Activated T-helper 2 cell treated with anti-CD3 and anti-CD28 coated beads, Interferon-gamma antibody, Interleukin-2, Interleukin-4, amounts not matched to agents 10 μg/mL and 5 μg/mL and 100 μg/mL, durations not matched to agents 14 hours and 24 hours and 36 hours (primary cell): ENCODE measurements around the gene MBIP. TPM values are rescaled to one million over a fixed set of nuclear protein-coding genes. Genes with fewer than 3 reads are reported as not detected.
A peak's percentile ranks its signal among the peaks of the same experiment; 100 is the strongest.

ENCODE experiments used
- DNase-seq: peaks from one replicate; pipeline ENCODE4 v3.0.0; 2021; ENCODE audit warnings: low spot score
- H3K27ac Mint-ChIP-seq: one replicate; pipeline ENCODE4 v1.8.0; 2021; ENCODE audit warnings: mixed read lengths
- H3K27me3 Mint-ChIP-seq: one replicate; pipeline ENCODE4 v1.8.0; 2021; ENCODE audit warnings: low read depth, mixed read lengths
- H3K36me3 Mint-ChIP-seq: one replicate; pipeline ENCODE4 v1.8.0; 2021; ENCODE audit warnings: low read depth, mixed read lengths
- H3K4me1 Mint-ChIP-seq: one replicate; pipeline ENCODE4 v1.8.0; 2021; ENCODE audit warnings: low read depth, mixed read lengths
- H3K4me3 Mint-ChIP-seq: one replicate; pipeline ENCODE4 v1.8.0; 2021; ENCODE audit warnings: low read depth, mild to moderate bottlenecking, moderate library complexity, mixed read lengths
- H3K9me3 Mint-ChIP-seq: one replicate; pipeline ENCODE4 v1.8.0; 2021; ENCODE audit warnings: mixed read lengths
- intact Hi-C: fragments of 100-400 bp; cut with micrococcal nuclease; formaldehyde crosslinking; loops from one replicate; pipeline ENCODE4 v1.15.1; 2023
- total RNA-seq: library from RNA; stranded (reverse); gene quantifications from 2 replicates; pipeline ENCODE4 v1.2.3, GENCODE V29; 2022

The MBIP gene
- total RNA-seq, 1 donor from 2014 or later: 29.5 TPM

DNA sequence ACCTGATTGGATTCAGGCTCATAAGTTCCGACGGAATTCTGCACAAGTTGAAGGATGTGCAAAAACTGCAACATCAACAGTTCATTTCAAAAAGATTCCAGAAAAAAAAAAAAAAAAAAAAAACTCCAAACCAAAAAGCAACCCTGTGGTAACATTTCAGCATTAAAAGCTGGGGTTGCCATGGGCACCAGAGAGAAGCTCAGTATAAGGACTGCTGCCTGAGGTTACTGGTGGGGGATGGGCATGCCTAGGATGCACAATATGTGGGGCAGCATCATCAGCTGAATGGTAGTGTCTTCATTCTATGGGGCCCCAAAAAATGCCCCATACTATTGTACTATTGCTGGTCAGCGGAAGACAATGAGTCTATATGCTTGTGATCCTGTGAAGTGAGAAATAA is 44.7 kb downstream of the MBIP start:
- H3K27ac Mint-ChIP-seq: no peak overlapping the region
- no peaks in the 10 kb centered on the region for H3K36me3 Mint-ChIP-seq
- intact Hi-C loops: loop anchor here (10.0 kb wide), 1 partner anchor 99 kb away; no protein-coding TSS in a partner anchor
- H3K4me3 Mint-ChIP-seq: no peak overlapping the region
- no peaks in the 10 kb centered on the region for H3K9me3 Mint-ChIP-seq
- H3K27me3 Mint-ChIP-seq: peaks cover 50% of the 10 kb centered on the region
- H3K4me1 Mint-ChIP-seq: peaks cover 7% of the 10 kb centered on the region
- no peak for DNase-seq

GRCh38 chr14:36271939-36272907 is 48.2 kb downstream of the MBIP start:
- H3K27me3 Mint-ChIP-seq: peaks cover 50% of the 10 kb centered on the region
- H3K36me3 Mint-ChIP-seq: no peaks in the 10 kb centered on the region
- H3K27ac Mint-ChIP-seq: no peak overlapping the region
- no peaks in the 10 kb centered on the region for H3K9me3 Mint-ChIP-seq
- peak overlapping the region; percentile 67 for H3K4me3 Mint-ChIP-seq
- DNase-seq: no peak
- peaks cover 8% of the 10 kb centered on the region for H3K4me1 Mint-ChIP-seq
- intact Hi-C loops: loop anchor here (10.0 kb wide), 1 partner anchor 103 kb away; no protein-coding TSS in a partner anchor

DNA sequence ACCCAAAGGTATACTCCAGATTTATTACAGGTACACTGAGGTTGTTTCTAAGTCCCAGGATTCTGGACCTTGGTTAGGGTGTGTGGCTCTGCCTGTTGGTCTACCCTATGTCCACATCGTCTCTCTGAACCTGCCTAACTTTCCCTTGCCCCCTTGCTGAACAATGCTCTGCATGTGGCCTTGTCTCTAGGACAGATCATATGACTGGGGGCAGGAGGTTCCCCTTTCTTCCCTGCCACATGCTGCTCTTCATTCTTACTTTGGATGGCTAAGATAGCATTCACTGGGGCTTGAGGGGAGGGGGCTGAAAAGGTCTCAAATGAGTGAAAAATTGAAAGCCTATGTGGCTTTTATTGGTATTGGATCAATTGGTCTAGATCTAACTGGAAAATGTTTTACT is 49.2 kb downstream of the MBIP start:
- H3K36me3 Mint-ChIP-seq: no peaks in the 10 kb centered on the region
- H3K27me3 Mint-ChIP-seq: peaks cover 44% of the 10 kb centered on the region
- intact Hi-C loops: loop anchor here (10.0 kb wide), 1 partner anchor 104 kb away; no protein-coding TSS in a partner anchor
- no peak for DNase-seq
- no peaks in the 10 kb centered on the region for H3K9me3 Mint-ChIP-seq
- no peak overlapping the region for H3K27ac Mint-ChIP-seq
- H3K4me1 Mint-ChIP-seq: peaks cover 8% of the 10 kb centered on the region
- no peak overlapping the region for H3K4me3 Mint-ChIP-seq

DNA sequence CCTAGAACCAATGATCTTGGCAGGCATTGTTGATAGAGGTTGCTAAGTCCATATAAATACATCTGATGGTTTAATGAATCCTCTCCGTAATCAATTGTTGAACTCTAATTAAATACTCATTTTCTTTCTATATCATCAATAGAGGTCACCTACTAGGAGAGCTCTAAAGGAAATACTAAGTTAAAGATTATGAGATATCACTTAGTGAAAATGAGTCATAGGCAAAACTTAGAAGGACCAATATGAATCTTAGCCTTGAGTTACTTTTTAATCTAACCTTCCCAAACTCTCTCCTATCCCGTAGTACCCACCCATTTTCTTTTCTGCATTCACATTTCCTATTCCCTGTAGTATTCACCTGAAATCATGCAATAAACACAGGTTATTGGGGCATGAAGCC is 50.2 kb downstream of the MBIP start:
- peaks cover 40% of the 10 kb centered on the region for H3K27me3 Mint-ChIP-seq
- DNase-seq: no peak
- intact Hi-C loops: loop anchor here (10.0 kb wide), 1 partner anchor 105 kb away; no protein-coding TSS in a partner anchor
- H3K36me3 Mint-ChIP-seq: no peaks in the 10 kb centered on the region
- H3K4me3 Mint-ChIP-seq: no peak overlapping the region
- H3K27ac Mint-ChIP-seq: no peak overlapping the region
- no peaks in the 10 kb centered on the region for H3K9me3 Mint-ChIP-seq
- H3K4me1 Mint-ChIP-seq: peaks cover 8% of the 10 kb centered on the region

DNA sequence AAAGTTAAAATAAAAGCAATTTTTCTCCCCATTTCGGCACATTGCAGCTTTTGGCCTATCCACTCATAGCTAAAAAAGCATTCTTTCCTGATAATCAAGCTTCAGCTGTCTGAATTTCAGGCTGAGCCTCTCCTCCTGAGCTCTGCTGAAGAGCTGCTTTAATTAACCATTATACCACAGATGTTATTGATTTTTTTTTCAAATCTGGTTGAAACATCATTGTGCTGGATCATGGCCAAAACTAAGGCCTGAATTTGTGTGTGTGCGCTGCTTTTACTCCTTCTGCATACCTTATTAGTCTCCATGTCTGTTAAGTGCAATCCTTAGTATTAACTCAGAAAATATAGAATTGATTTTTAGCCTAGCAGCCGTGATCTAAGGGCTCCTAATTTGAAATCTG is 52.3 kb downstream of the MBIP start:
- no peaks in the 10 kb centered on the region for H3K9me3 Mint-ChIP-seq
- peaks cover 8% of the 10 kb centered on the region for H3K4me1 Mint-ChIP-seq
- H3K36me3 Mint-ChIP-seq: no peaks in the 10 kb centered on the region
- H3K27ac Mint-ChIP-seq: no peak overlapping the region
- H3K4me3 Mint-ChIP-seq: no peak overlapping the region
- intact Hi-C loops: loop anchor here (10.0 kb wide), 1 partner anchor 53 kb away; no protein-coding TSS in a partner anchor
- DNase-seq: no peak
- peaks cover 29% of the 10 kb centered on the region for H3K27me3 Mint-ChIP-seq

GRCh38 chr14:36264595-36264994 is 55.8 kb downstream of the MBIP start:
- no peak for DNase-seq
- intact Hi-C loops: loop anchor here (10.0 kb wide), 1 partner anchor 50 kb away; no protein-coding TSS in a partner anchor
- H3K4me3 Mint-ChIP-seq: no peak overlapping the region
- H3K27ac Mint-ChIP-seq: no peak overlapping the region
- H3K36me3 Mint-ChIP-seq: no peaks in the 10 kb centered on the region
- H3K4me1 Mint-ChIP-seq: no peaks in the 10 kb centered on the region
- H3K27me3 Mint-ChIP-seq: peaks cover 2% of the 10 kb centered on the region
- H3K9me3 Mint-ChIP-seq: no peaks in the 10 kb centered on the region

DNA sequence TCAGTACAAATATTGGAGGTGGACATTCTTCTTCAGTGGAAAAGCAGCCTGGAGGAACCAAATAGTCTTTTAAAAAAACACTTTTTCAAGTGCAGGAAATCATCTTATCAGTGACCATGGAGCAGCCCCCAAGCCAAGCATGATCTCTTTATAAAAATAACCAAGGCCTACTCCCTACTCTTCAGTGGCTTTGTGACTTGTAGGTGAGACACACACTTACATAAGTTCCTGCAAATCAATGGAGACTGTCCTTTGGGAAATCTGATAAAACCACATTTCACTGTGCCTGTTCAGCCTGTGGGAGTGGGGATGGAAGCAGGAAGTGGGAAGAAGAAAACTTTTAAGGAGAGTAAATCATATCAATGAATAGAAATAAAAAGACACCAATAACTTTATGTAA is 56.3 kb downstream of the MBIP start:
- H3K27ac Mint-ChIP-seq: no peak overlapping the region

GRCh38 chr14:36260970-36261640 is 59.3 kb downstream of the MBIP start:
- Mint-ChIP-seq H3K27ac (no peak overlapping the region), H3K27me3 (peaks cover 5% of the 10 kb centered on the region), H3K36me3 (no peaks in the 10 kb centered on the region), H3K9me3 (no peaks in the 10 kb centered on the region), H3K4me3 (no peak overlapping the region), H3K4me1 (no peaks in the 10 kb centered on the region)
- no peak for DNase-seq
- intact Hi-C loops: loop anchor here (10.0 kb wide), 1 partner anchor 46 kb away; no protein-coding TSS in a partner anchor

More for the DNA sequence above, 56.3 kb downstream of the MBIP start:
- H3K4me1 Mint-ChIP-seq: no peaks in the 10 kb centered on the region
- peaks cover 2% of the 10 kb centered on the region for H3K27me3 Mint-ChIP-seq
- no peaks in the 10 kb centered on the region for H3K36me3 Mint-ChIP-seq
- intact Hi-C loops: loop anchor here (10.0 kb wide), 1 partner anchor 49 kb away; no protein-coding TSS in a partner anchor
- DNase-seq: no peak
- H3K9me3 Mint-ChIP-seq: no peaks in the 10 kb centered on the region
- no peak overlapping the region for H3K4me3 Mint-ChIP-seq

DNA sequence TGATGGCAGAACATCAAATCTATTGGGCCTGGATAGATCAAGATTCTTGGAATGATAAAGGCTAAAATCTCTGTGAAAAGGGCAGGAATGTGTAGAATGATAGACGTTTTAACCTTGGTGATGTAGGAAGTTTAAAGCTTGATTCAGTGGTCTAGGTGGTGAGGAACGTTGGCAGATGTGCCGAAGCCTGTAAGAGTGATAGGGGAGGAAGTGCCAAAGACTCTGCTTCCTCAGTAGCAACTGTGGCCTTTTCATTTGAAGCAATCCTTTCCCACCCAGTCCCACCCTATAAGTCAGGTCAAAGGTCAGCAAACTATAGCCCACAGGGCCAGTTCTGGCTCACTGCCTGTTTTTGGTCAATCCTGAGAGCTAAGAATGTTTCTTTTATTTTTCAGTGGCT is 62.2 kb downstream of the MBIP start:
- Mint-ChIP-seq H3K4me1 (no peaks in the 10 kb centered on the region), H3K27me3 (peaks cover 8% of the 10 kb centered on the region), H3K27ac (no peak overlapping the region), H3K4me3 (no peak overlapping the region), H3K9me3 (no peaks in the 10 kb centered on the region), H3K36me3 (no peaks in the 10 kb centered on the region)
- no peak for DNase-seq
- intact Hi-C loops: no loop called here

DNA sequence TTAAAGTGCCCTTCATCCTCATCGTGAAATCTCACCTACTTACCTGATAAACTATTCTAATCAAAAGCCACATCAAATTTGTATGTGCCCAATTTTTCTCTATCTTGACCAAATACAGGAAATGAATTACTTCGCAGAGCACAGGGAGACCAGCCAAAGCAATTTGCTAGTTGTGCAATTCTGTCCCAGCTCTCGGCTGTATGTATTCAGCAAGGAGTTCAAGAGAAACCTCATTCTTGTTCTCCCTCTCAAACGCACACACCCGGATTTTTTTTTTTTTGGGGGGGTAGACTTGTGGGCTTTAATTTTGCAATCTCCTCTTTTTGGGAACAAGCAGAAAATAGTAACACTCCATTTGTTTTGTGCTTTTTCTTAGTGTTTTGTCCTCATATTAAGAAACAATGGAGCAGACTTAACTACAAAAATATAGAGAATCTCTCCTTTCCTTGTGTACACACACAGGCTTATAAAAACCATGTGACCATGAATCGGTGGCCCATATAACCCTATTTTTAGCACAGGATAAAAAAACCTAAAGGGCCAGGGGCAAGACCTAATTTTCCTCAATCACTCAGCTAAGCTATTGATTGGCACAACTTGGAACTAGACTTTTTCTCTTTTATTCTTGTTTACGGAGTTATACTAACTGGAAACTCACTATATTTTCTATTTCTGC is 64.2 kb downstream of the MBIP start:
- peaks cover 8% of the 10 kb centered on the region for H3K27me3 Mint-ChIP-seq
- H3K27ac Mint-ChIP-seq: no peak overlapping the region
- intact Hi-C loops: no loop called here
- DNase-seq: no peak
- H3K4me3 Mint-ChIP-seq: no peak overlapping the region
- H3K36me3 Mint-ChIP-seq: no peaks in the 10 kb centered on the region
- H3K4me1 Mint-ChIP-seq: no peaks in the 10 kb centered on the region
- no peaks in the 10 kb centered on the region for H3K9me3 Mint-ChIP-seq

GRCh38 chr14:36254020-36254624 is 66.3 kb downstream of the MBIP start:
- intact Hi-C loops: no loop called here
- H3K27ac Mint-ChIP-seq: no peak overlapping the region
- no peaks in the 10 kb centered on the region for H3K4me1 Mint-ChIP-seq
- no peaks in the 10 kb centered on the region for H3K9me3 Mint-ChIP-seq
- DNase-seq: no peak
- H3K27me3 Mint-ChIP-seq: peaks cover 8% of the 10 kb centered on the region
- H3K36me3 Mint-ChIP-seq: no peaks in the 10 kb centered on the region
- H3K4me3 Mint-ChIP-seq: no peak overlapping the region
